Psoas muscle (tissue), 8 donors: Measurements from ENCODE around the gene COL25A1. TPM values are rescaled to one million over a fixed set of nuclear protein-coding genes. Genes with fewer than 3 reads are reported as not detected.

ENCODE experiments used
- ATAC-seq, 4 donors: fragments of 200-7000 bp; cut with Tn5 transposase; one replicate each; pipeline ENCODE4 v1.9.1; 2020; ENCODE audit warnings: moderate library complexity in 3 of 4, mild to moderate bottlenecking in 2 of 4
- DNase-seq, 2 donors: peaks; one replicate each; pipeline ENCODE4 v3.0.0-alpha.2; 2020
- H3K27ac ChIP-seq: fragments of 200-600 bp; one replicate; pipeline ENCODE4 v1.8.0; 2022
- H3K27me3 ChIP-seq, 3 donors: fragments of 200-600 bp in 1 of 3; one replicate each; pipeline versions ENCODE4 v1.6.1 to v1.8.0; 2013 to 2022; ENCODE audit warnings: low read length in 2 of 3, mild to moderate bottlenecking in 2 of 3, moderate library complexity in 1 of 3; ENCODE audit not compliant: insufficient read depth in 3 of 3
- H3K36me3 ChIP-seq, 2 donors: fragments of 200-600 bp in 1 of 2; one replicate each; pipeline versions ENCODE4 v1.6.1 to v1.8.0; 2013 to 2022; ENCODE audit warnings: low read depth in 1 of 2, mild to moderate bottlenecking in 1 of 2, moderate library complexity in 1 of 2; ENCODE audit not compliant: insufficient read depth in 1 of 2
- H3K4me1 ChIP-seq: fragments of 200-600 bp; one replicate; pipeline ENCODE4 v1.8.0; 2022
- H3K4me3 ChIP-seq: fragments of 200-600 bp; one replicate; pipeline ENCODE4 v1.8.0; 2022; ENCODE audit warnings: mild to moderate bottlenecking
- H3K9me3 ChIP-seq: fragments of 200-600 bp; one replicate; pipeline ENCODE4 v1.8.0; 2022
- WGBS, 3 donors: extraction: QIAGEN DNeasy Blood & Tissue Kit; methylation state at CpG; one replicate each; pipeline versions ENCODE4 v1.1.6 to v1.1.7; 2013; 5-methylcytosine and 5-hydroxymethylcytosine counted together
- intact Hi-C, 2 donors: fragments of 100-400 bp; cut with DNase I; formaldehyde crosslinking; loops; one replicate each; pipeline versions ENCODE4 v1.11.0 to v1.14.2; 2022
- polyA plus RNA-seq, 3 donors: library from polyadenylated mRNA; stranded (reverse); fragments of 200-250 nt; gene quantifications; one replicate each; pipeline ENCODE4 v1.2.3, GENCODE V29; 2013
- total RNA-seq, 4 donors: library from RNA; stranded (reverse); fragmentation: NEBNext Ultra II Directional in 2 of 4; extraction: Animal tissue kit (Norgen Biotek cat#: 25700) in 2 of 4; gene quantifications; one replicate each; pipeline versions ENCODE4 v1.2.1 to v1.2.4, GENCODE V29; 2021 to 2023
- TF ChIP-seq, protein P1 (sequence below): fragments of 200-600 bp; IDR thresholded peaks from one replicate; pipeline ENCODE4 v1.8.0; 2022; ENCODE audit warnings: antibody characterized with exemption
- donor health status: healthy with polysubstance abuse.
- donor health status: DM: no; HTN: no; CAD: no; lungs with moderate emphysema.
- donor health status: Bipolar disorder and iron deficiency.
- donor health status: healthy.
- donor health status: DM: yes; HTN: yes; CAD: no.
- donor health status: DM: no; HTN: no; CAD: no.
- donor health status: DM: no; HTN: no; CAD: no.
- donor health status: DM: yes; HTN: yes; CAD: no.

COL25A1 gene
- total and polyA plus RNA-seq, 7 donors = 0.14 to 1.5 (median 0.36) TPM

DNA sequence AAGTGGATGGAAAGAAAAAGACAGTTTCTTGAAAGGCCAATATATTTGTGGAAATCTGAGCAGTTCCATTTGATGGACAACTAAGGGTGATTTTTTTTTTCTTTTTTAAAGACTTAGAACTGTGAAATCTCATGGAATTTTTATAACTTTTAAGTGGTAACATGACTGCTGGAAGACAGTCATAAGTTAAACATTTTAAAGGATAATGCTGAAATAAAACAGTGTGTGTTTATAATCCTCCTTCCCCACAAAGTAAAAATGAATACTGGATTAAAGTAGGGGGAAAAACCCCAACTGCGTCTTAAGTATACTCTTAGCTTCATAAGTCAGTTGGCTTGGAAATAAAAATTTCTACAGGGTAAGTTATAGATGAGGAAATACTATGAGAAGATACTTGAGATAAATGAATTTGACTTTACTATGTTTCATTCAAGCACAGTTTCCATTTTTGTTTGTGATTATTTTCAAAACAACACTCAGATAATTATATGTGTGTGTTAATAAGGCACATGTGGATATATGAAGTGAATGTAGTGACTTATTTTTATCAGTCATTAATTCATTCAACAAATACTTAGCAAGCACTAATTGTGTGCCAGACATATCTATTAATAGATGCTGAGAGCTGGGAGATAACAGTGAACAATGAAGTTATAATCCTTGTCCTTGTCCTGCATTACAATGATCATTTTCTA is 410.4 kb downstream of the COL25A1 start:
- DNase-seq (no peak), ATAC-seq (no peak)
- no peaks in the 10 kb centered on the region for H3K36me3 ChIP-seq
- H3K4me1 ChIP-seq = no peaks in the 10 kb centered on the region
- H3K27ac ChIP-seq = no peak overlapping the region
- intact Hi-C loops = no loop called here
- H3K4me3 ChIP-seq = no peak overlapping the region
- WGBS, 3 donors = 69 to 88% (median 84%) methylated on average over 1 of the region's 1 CpG
- TF ChIP-seq, protein P1, sequence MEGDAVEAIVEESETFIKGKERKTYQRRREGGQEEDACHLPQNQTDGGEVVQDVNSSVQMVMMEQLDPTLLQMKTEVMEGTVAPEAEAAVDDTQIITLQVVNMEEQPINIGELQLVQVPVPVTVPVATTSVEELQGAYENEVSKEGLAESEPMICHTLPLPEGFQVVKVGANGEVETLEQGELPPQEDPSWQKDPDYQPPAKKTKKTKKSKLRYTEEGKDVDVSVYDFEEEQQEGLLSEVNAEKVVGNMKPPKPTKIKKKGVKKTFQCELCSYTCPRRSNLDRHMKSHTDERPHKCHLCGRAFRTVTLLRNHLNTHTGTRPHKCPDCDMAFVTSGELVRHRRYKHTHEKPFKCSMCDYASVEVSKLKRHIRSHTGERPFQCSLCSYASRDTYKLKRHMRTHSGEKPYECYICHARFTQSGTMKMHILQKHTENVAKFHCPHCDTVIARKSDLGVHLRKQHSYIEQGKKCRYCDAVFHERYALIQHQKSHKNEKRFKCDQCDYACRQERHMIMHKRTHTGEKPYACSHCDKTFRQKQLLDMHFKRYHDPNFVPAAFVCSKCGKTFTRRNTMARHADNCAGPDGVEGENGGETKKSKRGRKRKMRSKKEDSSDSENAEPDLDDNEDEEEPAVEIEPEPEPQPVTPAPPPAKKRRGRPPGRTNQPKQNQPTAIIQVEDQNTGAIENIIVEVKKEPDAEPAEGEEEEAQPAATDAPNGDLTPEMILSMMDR = no peak
- no peaks in the 10 kb centered on the region for H3K9me3 ChIP-seq
- no peaks in the 10 kb centered on the region for H3K27me3 ChIP-seq

DNA sequence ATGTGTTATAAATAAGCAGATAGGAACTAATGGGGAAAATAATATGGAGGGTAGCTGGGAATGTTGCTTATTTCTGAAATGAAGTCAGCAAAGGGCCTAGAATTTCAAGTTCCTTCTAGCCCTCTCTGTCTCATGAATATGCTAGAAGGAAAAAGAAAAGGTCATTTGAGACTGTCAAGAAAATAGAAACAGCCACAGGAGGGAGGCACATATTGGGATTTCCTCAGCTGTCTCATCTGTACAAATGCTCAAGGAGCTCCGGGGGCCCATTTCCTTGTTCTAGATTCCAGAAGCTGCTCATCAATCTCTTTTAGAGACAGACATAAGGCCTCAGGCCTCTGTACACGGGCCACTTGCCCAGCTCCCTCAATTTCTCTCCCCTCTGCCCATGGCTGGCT is 412.0 kb downstream of the COL25A1 start:
- 28 to 43% (median 31%) methylated on average over 2 of the region's 2 CpGs for WGBS, 3 donors
- DNase-seq (no peak), ATAC-seq (no peak)
- no peak overlapping the region for H3K4me3 ChIP-seq
- no peaks in the 10 kb centered on the region for H3K27me3 ChIP-seq
- intact Hi-C loops = no loop called here
- H3K36me3 ChIP-seq = no peaks in the 10 kb centered on the region
- no peaks in the 10 kb centered on the region for H3K4me1 ChIP-seq
- TF ChIP-seq, protein P1 = no peak
- no peaks in the 10 kb centered on the region for H3K9me3 ChIP-seq
- no peak overlapping the region for H3K27ac ChIP-seq

DNA sequence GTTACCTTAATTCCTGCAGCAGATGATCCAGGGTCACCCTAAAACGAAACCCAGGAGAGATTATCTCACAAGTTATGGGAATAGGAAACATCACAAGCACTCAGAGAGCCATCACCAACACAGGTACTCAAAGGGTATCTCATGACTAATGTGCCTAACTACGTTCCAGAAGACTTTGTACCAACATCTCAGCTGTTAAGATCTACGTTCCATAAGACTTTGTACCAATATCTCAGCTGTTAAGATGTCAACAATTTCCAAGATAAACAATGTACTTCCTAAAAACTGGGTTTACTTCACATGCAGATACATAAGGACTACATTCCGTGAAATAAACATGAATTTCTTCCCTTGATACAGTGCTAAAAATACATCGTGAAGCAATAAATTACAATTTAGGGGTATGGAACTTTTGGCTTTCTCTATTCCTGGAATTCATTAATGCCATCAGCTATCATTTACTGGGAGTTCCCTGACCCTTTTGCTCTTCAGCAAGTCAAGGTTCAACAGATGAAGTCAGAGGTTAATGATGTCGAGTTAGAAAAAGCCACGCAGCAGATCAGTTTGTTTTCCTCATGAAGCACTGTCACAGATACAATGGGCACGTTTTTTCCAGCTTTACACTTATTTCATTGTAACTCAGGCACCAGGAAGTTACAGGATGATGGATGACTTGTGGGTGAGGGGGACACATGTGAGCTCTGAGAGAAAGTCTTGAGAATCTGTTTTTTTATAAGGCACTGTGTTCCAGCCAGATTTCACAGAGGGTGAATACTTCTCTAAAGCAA is 412.6 kb downstream of the COL25A1 start:
- Histone ChIP-seq H3K36me3 (no peaks in the 10 kb centered on the region), H3K4me1 (no peaks in the 10 kb centered on the region), H3K4me3 (no peak overlapping the region), H3K27ac (no peak overlapping the region), H3K9me3 (no peaks in the 10 kb centered on the region), H3K27me3 (no peaks in the 10 kb centered on the region)
- 57 to 62% (median 61%) methylated on average over 8 of the region's 8 CpGs for WGBS, 3 donors
- TF ChIP-seq, protein P1 = no peak
- intact Hi-C loops = no loop called here
- DNase-seq (no peak), ATAC-seq (no peak)

DNA sequence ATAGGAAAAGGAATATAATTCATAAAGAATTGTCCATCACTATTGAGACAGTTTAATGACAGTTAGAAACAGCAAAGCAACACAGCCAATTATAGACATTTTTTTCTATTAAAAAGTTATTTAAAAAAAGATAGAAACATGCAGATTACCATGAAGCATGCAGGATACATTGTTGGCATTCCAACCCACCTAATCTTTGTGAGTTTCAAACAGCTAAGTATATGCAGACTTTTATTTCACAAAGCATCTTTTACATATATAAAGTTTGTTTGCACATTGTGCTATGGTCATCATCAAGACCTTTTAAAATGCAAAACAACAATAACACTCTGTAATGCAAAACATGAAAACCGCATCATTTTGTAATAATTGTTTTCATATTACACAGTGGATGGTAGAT is 413.7 kb downstream of the COL25A1 start:
- DNase-seq (no peak), ATAC-seq (no peak)
- no peaks in the 10 kb centered on the region for H3K4me1 ChIP-seq
- H3K27me3 ChIP-seq = no peaks in the 10 kb centered on the region
- no peaks in the 10 kb centered on the region for H3K9me3 ChIP-seq
- H3K36me3 ChIP-seq = no peaks in the 10 kb centered on the region
- intact Hi-C loops = no loop called here
- no peak overlapping the region for H3K4me3 ChIP-seq
- H3K27ac ChIP-seq = no peak overlapping the region
- 91 to 100% (median 92%) methylated on average over 1 of the region's 1 CpG for WGBS, 3 donors
- TF ChIP-seq, protein P1 = no peak
